SHP77 (cell line): Measurements from ENCODE around the gene EIF3K.

Experiments
- DNase-seq, 2 experiments: peaks; one replicate each; lab custom pipeline; 2025; lab: John Stamatoyannopoulos, UW

EIF3K gene

GRCh38 chr19:38665950-38666662 is 47.1 kb downstream of the EIF3K start:
- no peak for DNase-seq

- no peak for DNase-seq
Measured at GRCh38 chr19:38666663-38667511, 47.9 kb downstream of the EIF3K start.

DNA sequence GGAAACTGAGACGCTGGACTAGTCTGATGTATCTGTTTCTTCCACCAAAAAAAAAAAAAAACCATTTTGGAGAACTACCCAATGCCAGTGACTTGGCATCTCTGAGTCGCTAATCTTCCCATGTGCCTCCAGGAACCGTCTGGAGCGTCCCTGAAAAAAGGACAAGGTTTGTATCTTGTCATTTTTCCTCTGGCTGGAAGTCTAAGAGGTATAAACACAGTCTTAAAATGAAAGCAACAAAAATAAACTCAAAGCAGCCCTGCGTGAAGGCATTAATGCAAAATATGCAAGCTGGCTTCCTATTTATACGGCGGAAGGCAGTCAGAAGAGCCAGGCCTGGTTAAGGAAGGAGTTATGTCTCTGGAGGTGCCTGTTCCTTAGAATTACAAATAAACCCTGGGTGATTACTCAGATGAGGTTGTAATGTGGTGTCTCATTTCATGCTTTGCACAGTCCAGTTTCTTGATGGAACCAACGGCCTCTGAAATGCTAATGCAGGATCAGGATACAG is 48.7 kb downstream of the EIF3K start:
- no peak for DNase-seq

GRCh38 chr19:38669552-38669951 is 50.6 kb downstream of the EIF3K start:
- DNase-seq, result no peak

GRCh38 chr19:38670921-38671398 is 52.0 kb downstream of the EIF3K start:
- DNase-seq, result no peak

- DNase-seq, result no peak
Measured at GRCh38 chr19:38671654-38672053, 52.7 kb downstream of the EIF3K start.

DNA sequence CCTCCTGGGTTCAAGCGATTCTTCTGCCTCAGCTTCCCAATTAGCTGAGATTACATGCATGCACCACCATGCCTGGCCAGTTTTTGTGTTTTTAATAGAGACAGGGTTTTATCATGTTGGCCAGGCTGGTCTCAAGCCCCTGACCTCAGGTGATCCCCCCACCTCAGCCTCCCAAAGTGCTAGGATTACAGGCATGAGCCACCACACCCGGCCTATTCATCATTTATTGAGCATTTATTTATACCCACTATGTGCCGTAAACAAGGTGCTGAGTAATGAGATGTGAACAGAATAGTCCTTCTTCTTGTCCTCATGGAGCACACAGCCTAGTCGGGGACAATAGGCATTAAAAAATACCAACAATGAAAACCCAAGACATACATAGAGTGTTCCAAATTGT is 54.0 kb downstream of the EIF3K start:
- DNase-seq, result no peak

GRCh38 chr19:38674388-38675171 is 55.6 kb downstream of the EIF3K start:
- DNase-seq, result no peak

GRCh38 chr19:38675611-38676010 is 56.6 kb downstream of the EIF3K start:
- no peak for DNase-seq

DNA sequence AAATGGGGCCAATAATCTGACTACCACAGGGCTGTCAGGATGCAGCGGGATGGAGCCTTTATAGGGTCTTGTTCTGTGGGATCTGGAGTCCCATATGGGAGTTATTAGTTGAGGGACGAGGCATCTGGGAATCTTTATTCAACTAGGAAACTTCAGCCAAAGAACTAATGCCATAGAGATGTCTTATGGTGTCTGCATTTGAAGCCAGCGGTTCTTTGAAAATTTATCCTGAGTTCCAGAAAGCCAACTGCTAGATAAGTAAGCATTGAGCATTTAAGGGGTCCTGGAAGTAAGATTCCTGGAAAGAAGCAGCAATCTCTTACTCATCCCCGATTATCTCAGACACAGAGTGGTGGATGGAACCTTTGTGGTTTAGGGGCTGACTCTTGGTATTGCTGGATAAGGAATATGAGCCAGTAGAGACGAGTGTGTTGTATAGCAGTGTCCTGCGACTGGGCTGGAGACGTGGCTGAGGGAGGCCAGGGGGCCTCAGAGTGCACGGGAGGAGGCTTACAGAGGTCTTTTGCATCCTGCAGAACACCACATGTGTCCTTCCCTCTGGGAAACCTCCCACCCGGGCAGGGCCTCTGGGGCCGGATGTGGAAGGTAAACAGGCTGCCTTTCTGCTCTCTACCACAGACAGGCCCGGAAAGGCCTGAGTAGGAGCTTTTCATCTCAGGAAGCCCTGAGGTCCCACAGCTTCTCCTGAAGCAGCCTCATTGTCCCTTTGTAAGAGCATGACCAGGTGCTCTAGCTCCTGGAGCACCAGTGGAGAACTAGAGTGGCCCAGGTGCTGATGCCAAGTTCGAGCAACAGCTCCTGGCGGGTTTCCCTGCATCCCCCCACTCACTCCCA is 57.3 kb downstream of the EIF3K start:
- no peak for DNase-seq

- DNase-seq, result no peak
Measured at GRCh38 chr19:38676878-38677646, 58.1 kb downstream of the EIF3K start.

- no peak for DNase-seq
Measured at GRCh38 chr19:38678217-38678890, 59.4 kb downstream of the EIF3K start.

DNA sequence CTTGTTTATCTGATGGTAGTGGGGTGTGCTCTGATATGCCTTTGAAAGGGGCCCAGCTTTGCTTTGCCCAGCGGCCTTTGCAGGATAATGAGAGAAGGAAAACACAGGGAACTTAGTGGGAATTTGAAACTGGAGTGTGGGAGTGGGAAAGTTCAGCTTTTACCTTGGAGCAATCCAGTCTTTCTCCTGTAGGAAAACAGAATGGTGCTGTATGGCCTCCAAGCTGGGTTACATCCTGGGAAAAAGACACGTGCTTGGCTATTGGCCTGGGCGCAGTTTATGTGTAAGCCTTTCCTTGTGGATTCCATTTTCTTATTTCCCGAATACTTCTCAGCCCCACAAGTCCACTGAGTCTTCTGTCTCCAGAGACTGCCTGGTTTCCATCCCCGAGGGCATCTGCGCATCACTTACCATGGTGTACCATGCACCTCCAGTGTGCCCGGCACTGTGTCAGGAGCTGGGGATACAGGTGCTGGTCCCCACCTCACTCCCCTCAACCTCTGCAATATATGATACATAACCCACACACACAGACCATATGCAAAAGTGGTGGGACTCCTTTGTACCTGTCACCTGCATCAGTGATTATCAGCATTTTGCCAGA is 60.0 kb downstream of the EIF3K start:
- DNase-seq, result no peak

- no peak for DNase-seq
Measured at GRCh38 chr19:38679839-38680238, 60.9 kb downstream of the EIF3K start.

- DNase-seq, result no peak
Measured at GRCh38 chr19:38682195-38682867, 63.3 kb downstream of the EIF3K start.

GRCh38 chr19:38682872-38683392 is 63.9 kb downstream of the EIF3K start:
- DNase-seq, result no peak

GRCh38 chr19:38683393-38684077 is 64.5 kb downstream of the EIF3K start:
- peak; percentile 52 to 65 for DNase-seq
